WERI-Rb-1 (cell line): ENCODE data around the gene TYMS.

Source experiments
- DNase-seq: peaks from one replicate; pipeline ENCODE4 v3.0.0-alpha.2; 2020
- H3K27ac ChIP-seq: fragments of 250-450 bp; sonication (Bioruptor Pico); 2 replicates; pipeline ENCODE4 v1.5.1; 2020; ENCODE audit warnings: mild to moderate bottlenecking, moderate library complexity
- H3K27me3 ChIP-seq: fragments of 250-450 bp; sonication (Bioruptor Pico); 2 replicates; pipeline ENCODE4 v1.5.1; 2021; ENCODE audit warnings: mild to moderate bottlenecking, low read depth, moderate library complexity; ENCODE audit not compliant: insufficient read depth, severe bottlenecking
- H3K36me3 ChIP-seq: fragments of 250-450 bp; sonication (Bioruptor Pico); 2 replicates; pipeline ENCODE4 v1.5.1; 2020; ENCODE audit warnings: mild to moderate bottlenecking, moderate library complexity
- H3K4me3 ChIP-seq: 2 replicates; pipeline ENCODE4 v1.5.1; 2011; ENCODE audit warnings: low read depth, mild to moderate bottlenecking, control low read depth, low read length
- H3K9me3 ChIP-seq: fragments of 250-450 bp; sonication (Bioruptor Pico); 2 replicates; pipeline ENCODE4 v1.5.1; 2021; ENCODE audit warnings: mild to moderate bottlenecking, moderate library complexity; ENCODE audit not compliant: severe bottlenecking
- TF ChIP-seq, protein P1 (sequence below): IDR thresholded peaks from 2 replicates; pipeline ENCODE4 v1.5.1; 2011; ENCODE audit warnings: low read depth, mild to moderate bottlenecking, control low read depth, inconsistent platforms, low read length

Gene TYMS

DNA sequence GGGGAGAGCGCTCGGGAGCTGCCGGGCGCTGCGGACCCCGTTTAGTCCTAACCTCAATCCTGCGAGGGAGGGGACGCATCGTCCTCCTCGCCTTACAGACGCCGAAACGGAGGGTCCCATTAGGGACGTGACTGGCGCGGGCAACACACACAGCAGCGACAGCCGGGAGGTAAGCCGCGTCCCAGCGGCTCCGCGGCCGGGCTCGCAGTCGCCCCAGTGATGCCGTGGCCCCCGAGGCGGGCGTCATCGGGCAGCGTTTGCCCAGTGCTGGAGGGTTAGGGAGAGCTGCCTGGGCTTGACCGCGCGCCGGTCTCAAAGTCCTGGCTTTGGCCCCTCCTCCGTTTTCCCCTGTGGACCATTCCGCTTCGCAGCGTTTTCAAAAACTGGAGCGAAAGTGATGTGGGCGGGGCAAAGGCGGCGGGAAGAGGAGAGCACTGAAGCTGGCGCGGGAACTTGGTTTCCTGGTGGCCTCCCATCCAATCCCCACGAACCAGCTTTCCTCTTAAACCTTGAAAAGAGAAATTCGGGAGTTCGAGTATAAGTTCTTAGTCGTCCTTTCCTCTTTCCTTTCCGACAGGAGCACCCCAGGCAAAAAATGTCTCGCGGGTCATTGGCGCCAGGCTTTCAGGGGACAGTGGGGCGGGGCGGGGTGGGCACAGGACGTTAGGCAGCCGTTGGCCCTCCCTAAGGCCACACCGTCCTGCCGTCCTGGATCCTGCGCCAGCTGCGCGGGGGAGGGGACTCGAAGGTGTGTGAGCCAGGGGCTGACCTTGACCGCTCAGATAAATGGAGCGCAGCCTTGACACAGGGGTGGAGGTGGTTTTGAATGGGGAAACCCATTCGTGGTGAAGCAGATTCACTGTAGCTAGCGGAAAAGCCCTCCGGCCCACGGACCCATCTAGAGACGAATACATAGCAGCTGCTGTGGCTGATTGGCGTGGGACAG lies 821 bp downstream of the TYMS start:
- DNase-seq: peak; percentile 96
- TF ChIP-seq, protein P1, sequence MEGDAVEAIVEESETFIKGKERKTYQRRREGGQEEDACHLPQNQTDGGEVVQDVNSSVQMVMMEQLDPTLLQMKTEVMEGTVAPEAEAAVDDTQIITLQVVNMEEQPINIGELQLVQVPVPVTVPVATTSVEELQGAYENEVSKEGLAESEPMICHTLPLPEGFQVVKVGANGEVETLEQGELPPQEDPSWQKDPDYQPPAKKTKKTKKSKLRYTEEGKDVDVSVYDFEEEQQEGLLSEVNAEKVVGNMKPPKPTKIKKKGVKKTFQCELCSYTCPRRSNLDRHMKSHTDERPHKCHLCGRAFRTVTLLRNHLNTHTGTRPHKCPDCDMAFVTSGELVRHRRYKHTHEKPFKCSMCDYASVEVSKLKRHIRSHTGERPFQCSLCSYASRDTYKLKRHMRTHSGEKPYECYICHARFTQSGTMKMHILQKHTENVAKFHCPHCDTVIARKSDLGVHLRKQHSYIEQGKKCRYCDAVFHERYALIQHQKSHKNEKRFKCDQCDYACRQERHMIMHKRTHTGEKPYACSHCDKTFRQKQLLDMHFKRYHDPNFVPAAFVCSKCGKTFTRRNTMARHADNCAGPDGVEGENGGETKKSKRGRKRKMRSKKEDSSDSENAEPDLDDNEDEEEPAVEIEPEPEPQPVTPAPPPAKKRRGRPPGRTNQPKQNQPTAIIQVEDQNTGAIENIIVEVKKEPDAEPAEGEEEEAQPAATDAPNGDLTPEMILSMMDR: no peak
- Histone ChIP-seq H3K36me3 (peaks cover 51% of the 10 kb centered on the region), H3K4me3 (peak overlapping the region; percentile 87), H3K9me3 (peaks cover 4% of the 10 kb centered on the region), H3K27me3 (no peaks in the 10 kb centered on the region), H3K27ac (peak overlapping the region; percentile 98)

DNA sequence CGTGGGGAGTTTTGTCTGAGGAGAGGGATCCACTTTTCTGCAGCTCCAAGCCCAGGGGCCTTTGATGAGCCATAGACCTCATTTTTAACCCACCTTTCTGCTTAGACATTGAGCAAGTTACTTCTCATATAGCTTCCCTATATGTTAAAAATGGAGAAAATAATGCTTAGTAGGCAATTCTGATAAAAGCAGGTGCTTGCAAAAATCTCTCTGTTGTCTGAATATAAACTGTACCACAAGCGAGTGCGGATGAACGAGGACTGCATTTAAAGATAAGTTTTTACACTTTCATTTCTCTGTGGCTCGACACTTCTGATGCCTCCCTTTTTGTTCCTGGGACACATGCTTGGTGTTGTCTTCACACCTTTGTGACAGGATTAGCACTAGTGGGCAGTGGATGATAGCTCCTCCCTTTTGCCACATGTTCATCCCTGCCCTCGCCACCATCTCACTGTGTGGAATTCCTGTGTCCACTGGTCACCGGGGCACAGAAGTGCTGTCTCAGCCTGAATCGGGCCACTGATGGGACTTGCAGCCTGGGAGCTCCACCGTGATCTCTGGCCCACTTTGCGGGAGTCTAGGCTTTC lies 1.6 kb downstream of the TYMS start:
- Histone ChIP-seq H3K27me3 (no peaks in the 10 kb centered on the region), H3K9me3 (peaks cover 4% of the 10 kb centered on the region), H3K36me3 (peaks cover 56% of the 10 kb centered on the region), H3K27ac (peak overlapping the region; percentile 98), H3K4me3 (peak overlapping the region; percentile 87)
- no peak for DNase-seq
- TF ChIP-seq, protein P1: no peak

DNA sequence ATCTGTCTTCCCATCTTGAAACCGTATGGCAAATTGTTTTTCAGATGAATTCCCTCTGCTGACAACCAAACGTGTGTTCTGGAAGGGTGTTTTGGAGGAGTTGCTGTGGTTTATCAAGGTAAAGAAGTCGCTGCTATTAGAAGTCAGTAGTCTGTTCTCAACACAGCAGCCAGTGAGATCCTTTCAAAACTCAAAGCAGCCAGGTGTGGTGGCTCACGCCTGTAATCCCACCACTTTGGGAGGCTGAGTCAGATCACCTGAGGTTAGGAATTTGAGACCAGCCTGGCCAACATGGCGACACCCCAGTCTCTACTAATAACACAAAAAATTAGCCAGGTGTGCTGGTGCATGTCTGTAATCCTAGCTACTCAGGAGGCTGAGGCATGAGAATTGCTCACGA lies 2.1 kb downstream of the TYMS start:
- peaks cover 59% of the 10 kb centered on the region for H3K36me3 ChIP-seq

DNA sequence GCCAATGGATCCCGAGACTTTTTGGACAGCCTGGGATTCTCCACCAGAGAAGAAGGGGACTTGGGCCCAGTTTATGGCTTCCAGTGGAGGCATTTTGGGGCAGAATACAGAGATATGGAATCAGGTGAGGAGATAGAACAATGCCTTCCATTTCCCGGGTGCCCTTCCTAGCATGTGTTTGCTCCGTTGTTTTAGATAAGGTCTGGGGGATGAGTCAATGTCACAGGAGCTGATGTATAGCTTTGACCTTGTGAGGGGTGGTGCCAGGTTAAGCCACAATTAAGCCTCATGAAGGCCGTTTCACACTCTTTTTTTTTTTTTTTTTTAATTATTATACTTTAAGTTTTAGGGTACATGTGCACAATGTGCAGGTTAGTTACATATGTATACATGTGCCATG lies 4.7 kb downstream of the TYMS start:
- Histone ChIP-seq H3K27ac (no peak overlapping the region), H3K27me3 (no peaks in the 10 kb centered on the region), H3K9me3 (peaks cover 4% of the 10 kb centered on the region), H3K36me3 (peaks cover 74% of the 10 kb centered on the region), H3K4me3 (no peak overlapping the region)
- TF ChIP-seq, protein P1: no peak
- DNase-seq: no peak

More for the DNA sequence above, 2.1 kb downstream of the TYMS start:
- Histone ChIP-seq H3K27me3 (no peaks in the 10 kb centered on the region), H3K9me3 (peaks cover 4% of the 10 kb centered on the region), H3K4me3 (no peak overlapping the region), H3K27ac (no peak overlapping the region)
- no peak for DNase-seq
- TF ChIP-seq, protein P1: no peak

DNA sequence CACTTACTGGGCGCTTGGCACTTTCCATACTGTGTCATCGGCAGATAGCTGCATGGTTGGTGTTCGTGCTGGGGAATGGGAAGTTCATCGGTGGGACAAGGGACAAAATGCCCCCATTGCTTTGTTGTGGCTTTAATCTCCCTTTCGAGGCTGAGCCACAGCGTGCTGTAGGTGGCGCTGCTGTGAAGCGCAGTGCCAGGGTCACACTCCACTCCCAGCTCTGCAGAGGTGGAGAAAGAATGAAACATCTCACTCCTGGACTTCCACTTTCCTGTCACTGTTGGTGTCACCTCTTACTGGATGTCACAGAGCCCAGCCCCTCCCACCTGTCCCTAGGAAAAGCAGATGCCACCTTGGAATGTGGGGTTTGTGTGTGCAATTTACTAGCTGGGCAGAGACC lies 8.7 kb downstream of the TYMS start:
- Histone ChIP-seq H3K27ac (no peak overlapping the region), H3K27me3 (no peaks in the 10 kb centered on the region), H3K4me3 (no peak overlapping the region), H3K9me3 (peaks cover 2% of the 10 kb centered on the region), H3K36me3 (peaks cover 78% of the 10 kb centered on the region)
- TF ChIP-seq, protein P1: peak; percentile 63
- no peak for DNase-seq
